HCT116 (cell line): ENCODE measurements around the gene BLCAP.

Source experiments
- CEBPB ChIP-seq: IDR thresholded peaks from 2 replicates; pipeline ENCODE4 v1.6.1; 2012; ENCODE audit warnings: low read depth
- CTCF ChIP-seq, 3 experiments: fragments of 200-600 bp in 1 of 3; sonication (generic) in 1 of 3; IDR thresholded peaks in 2 of 3; conservative IDR thresholded peaks in 1 of 3; 2 replicates each; pipeline ENCODE4 v1.5.1; 2012 to 2017; ENCODE audit warnings: low read depth in 2 of 3, low read length in 2 of 3, antibody characterized with exemption in 1 of 3, borderline replicate concordance in 1 of 3, control low read depth in 1 of 3, mild to moderate bottlenecking in 1 of 3, mixed read lengths in 1 of 3, mixed run types in 1 of 3, moderate library complexity in 1 of 3; ENCODE audit not compliant: insufficient read depth in 1 of 3
- EZH2 ChIP-seq: fragments of 200-600 bp; sonication (generic); IDR thresholded peaks from 2 replicates; pipeline ENCODE4 v1.6.1; 2017; ENCODE audit warnings: antibody characterized with exemption, mixed run types
- EZH2phosphoT487 ChIP-seq: fragments of 200-600 bp; IDR thresholded peaks from 2 replicates; pipeline ENCODE4 v1.6.1; 2018; ENCODE audit warnings: antibody characterized with exemption, borderline replicate concordance
- POLR2A ChIP-seq: IDR thresholded peaks from 2 replicates; pipeline ENCODE4 v1.7.0; 2011; ENCODE audit warnings: borderline replicate concordance; ENCODE audit not compliant: insufficient read depth, insufficient read length; ENCODE audit errors: extremely low read depth
- POLR2AphosphoS5 ChIP-seq: IDR thresholded peaks from 2 replicates; pipeline ENCODE4 v1.6.1; 2011; ENCODE audit warnings: mild to moderate bottlenecking, low read depth, low read length, moderate library complexity
- REST ChIP-seq: IDR thresholded peaks from 2 replicates; pipeline ENCODE4 v1.6.1; 2012; ENCODE audit warnings: low read depth
- YY1 ChIP-seq: IDR thresholded peaks from 2 replicates; pipeline ENCODE4 v1.6.1; 2011; ENCODE audit warnings: low read length, low read depth, moderate library complexity, mild to moderate bottlenecking; ENCODE audit not compliant: insufficient replicate concordance; ENCODE audit errors: extremely low read depth
- ZBTB33 ChIP-seq: IDR thresholded peaks from 2 replicates; pipeline ENCODE4 v1.6.1; 2011; ENCODE audit warnings: mild to moderate bottlenecking, low read length, moderate library complexity; ENCODE audit not compliant: insufficient replicate concordance; ENCODE audit errors: extremely low read depth
- ZFX ChIP-seq: fragments of 450-650 bp; IDR thresholded peaks from 2 replicates; pipeline ENCODE4 v1.6.1; 2017
- ZNF274 ChIP-seq: fragments of 200-500 bp; sonication (Bioruptor generic); IDR thresholded peaks from 2 replicates; pipeline ENCODE4 v1.6.1; 2014; ENCODE audit warnings: mild to moderate bottlenecking, low read depth, low read length, inconsistent platforms

GRCh38 chr20:37558779-37559178 is 31.1 kb upstream of the BLCAP start:
- TF ChIP-seq ZFX (no peak), REST (no peak), POLR2AphosphoS5 (no peak), ZNF274 (no peak), EZH2 (no peak), CEBPB (no peak), EZH2phosphoT487 (no peak), CTCF (IDR thresholded peaks at IDR 0.05 in 2 of 3, conservative IDR thresholded peaks at IDR 0.05 in 1 of 3; ENCODE audit: borderline replicate concordance in 1 of 3, insufficient read depth in 1 of 3, low read depth in 2 of 3, low read length in 2 of 3) (no peak), YY1 (no peak), ZBTB33 (no peak), POLR2A (no peak)
